Esophagus muscularis mucosa (tissue), 4 donors: ENCODE results near the gene LPIN2.

Source experiments
- CTCF ChIP-seq, 3 experiments: fragments of 200-600 bp in 2 of 3; fragments of 450-650 bp in 1 of 3; sonication (generic) in 2 of 3; IDR thresholded peaks; one replicate each; pipeline ENCODE4 v1.5.1; 2017 to 2019; ENCODE audit warnings: antibody characterized with exemption in 3 of 3, mild to moderate bottlenecking in 2 of 3, moderate library complexity in 1 of 3
- EP300 ChIP-seq: sonication (generic); formaldehyde crosslinking; IDR thresholded peaks from one replicate; pipeline ENCODE4 v1.6.1; 2017; ENCODE audit warnings: antibody characterized with exemption
- POLR2A ChIP-seq: fragments of 450-650 bp; IDR thresholded peaks from one replicate; pipeline ENCODE4 v1.6.1; 2017; ENCODE audit warnings: antibody characterized with exemption, moderate library complexity, mild to moderate bottlenecking, low read depth
- POLR2AphosphoS5 ChIP-seq, 2 donors: sonication (generic); formaldehyde crosslinking; IDR thresholded peaks; one replicate each; pipeline ENCODE4 v1.6.1; 2017; ENCODE audit warnings: antibody characterized with exemption in 2 of 2

GRCh38 chr18:3016585-3017297 lies 3.8 kb upstream of the LPIN2 start:
- TF ChIP-seq CTCF (IDR thresholded peaks at IDR 0.05) = no peak
- no peak for TF ChIP-seq POLR2A
- TF ChIP-seq POLR2AphosphoS5 (IDR thresholded peaks at IDR 0.05) = no peak
- no peak for TF ChIP-seq EP300
